ENCODE data around the gene ARRDC3. TPM values are rescaled to one million over a fixed set of nuclear protein-coding genes. Genes with fewer than 3 reads are reported as not detected.

ARRDC3 gene
- total and polyA plus RNA-seq, 9 of the 15 experiments (the other 6 are each of a cell fraction or from before 2014, with no cell fraction given): 15.3 to 58.1 (median 39.4) TPM

- CTCF ChIA-PET (ENCODE audit: low intra/inter-chr PET ratio): interaction anchor here (0.6 to 3.8 kb wide), 4 partner anchors 33 to 602 kb away, joined by 3 to 27 read pairs (median 19); no protein-coding TSS in a partner anchor
- Histone ChIP-seq H3K9me1 (ENCODE audit: control insufficient read depth, insufficient read depth, low read length) (no peaks in the 10 kb centered on the region), H3K4me3 (no peak overlapping the region), H2AFZ (ENCODE audit: low read depth, low read length) (no peak overlapping the region), H3K27me3 (ENCODE audit: control insufficient read depth in 2 of 2, insufficient read depth in 2 of 2, low read length in 2 of 2) (no peaks in the 10 kb centered on the region), H3K27ac (ENCODE audit: extremely low read depth, low read depth, low read length) (no peak overlapping the region), H3K9ac (ENCODE audit: insufficient read depth in 1 of 2, low read depth in 2 of 2, low read length in 2 of 2) (no peak overlapping the region), H3K4me2 (ENCODE audit: insufficient read depth, low read length) (no peak overlapping the region), H3K36me3 (ENCODE audit: control insufficient read depth, insufficient read depth, low read length) (no peaks in the 10 kb centered on the region), H3K9me3 (replicated peaks; ENCODE audit: control insufficient read depth, insufficient read depth, low read depth, low read length) (no peaks in the 10 kb centered on the region), H4K20me1 (replicated peaks; ENCODE audit: control insufficient read depth, insufficient read depth, low read length) (no peaks in the 10 kb centered on the region), H3K4me1 (replicated peaks in 1 of 2; ENCODE audit: control insufficient read depth in 2 of 2, insufficient read depth in 2 of 2, low read length in 2 of 2) (no peaks in the 10 kb centered on the region), H3K79me2 (ENCODE audit: control insufficient read depth, insufficient read depth, low read length) (no peaks in the 10 kb centered on the region)
- DNase-seq (ENCODE audit: extremely low read depth in 1 of 4, low spot score in 3 of 4) (no peak), ATAC-seq (no peak), FAIRE-seq (no peak)
- POLR2A ChIA-PET: interaction anchor here (1.8 kb wide), 1 partner anchor 35 kb away, joined by 10 read pairs; the partner anchor contains the start of gene ARRDC3
- BruUV-seq (replicated peaks): no TSS peak
- in situ Hi-C loops (cut with MboI): no loop called here
- TF ChIP-seq VEZF1 (CRISPR knock-in tag; IDR thresholded peaks at IDR 0.05) (no peak), ZNF197 (CRISPR knock-in tag; IDR thresholded peaks at IDR 0.05; ENCODE audit: low read depth) (no peak), SMARCA4 (IDR thresholded peaks at IDR 0.05) (no peak), THAP12 (CRISPR knock-in tag; IDR thresholded peaks at IDR 0.05) (no peak), HMGN3 (IDR thresholded peaks at IDR 0.05; ENCODE audit: borderline replicate concordance, extremely low read depth, insufficient read length, low read depth, low read length) (no peak), SAP30 (IDR thresholded peaks at IDR 0.05; ENCODE audit: borderline replicate concordance, insufficient read depth, low read depth, low read length, poor library complexity, severe bottlenecking) (no peak), ELF1 (tag; IDR thresholded peaks at IDR 0.05) (no peak), SRSF1 (IDR thresholded peaks at IDR 0.05; ENCODE audit: low read depth, low read length) (no peak), SREBF2 (CRISPR knock-in tag; IDR thresholded peaks at IDR 0.05) (no peak), TAF1 (IDR thresholded peaks at IDR 0.05; ENCODE audit: control insufficient read depth, extremely low read depth, insufficient read depth, low read length, severe bottlenecking) (no peak), ZNF584 (CRISPR knock-in tag; IDR thresholded peaks at IDR 0.05; ENCODE audit: low read depth) (no peak), HNRNPH1 (optimal IDR thresholded peaks at IDR 0.05; ENCODE audit: low read depth, low read length) (no peak), RFX7 (CRISPR knock-in tag; IDR thresholded peaks at IDR 0.05) (no peak), ATF6 (CRISPR knock-in tag; IDR thresholded peaks at IDR 0.05) (no peak), HDAC2 (IDR thresholded peaks at IDR 0.05) (no peak)
- intact Hi-C loops (cut with micrococcal nuclease): loop anchor here (5.0 kb wide), 2 partner anchors 486 to 616 kb away; no protein-coding TSS in a partner anchor
These were observed 35.0 kb upstream of the ARRDC3 start for GRCh38 chr5:91418158-91418557.
